ENCODE measurements around the gene FOXN1.

Gene FOXN1

GRCh38 chr17:28579526-28579925, 73.4 kb downstream of the FOXN1 start:
- no peak for TF ChIP-seq JUND (IDR thresholded peaks at IDR 0.05; ENCODE audit: low read depth)
- in situ Hi-C loops (cut with HindIII; ENCODE audit: low pct_unique_long_range_greater_than_20kb, low sequenced_read_pairs) = no loop called here
- DNase-seq (ENCODE audit: low read depth in 1 of 2, low spot score in 1 of 2) = no peak

- no peak for TF ChIP-seq JUND (IDR thresholded peaks at IDR 0.05; ENCODE audit: low read depth)
- in situ Hi-C loops (cut with HindIII; ENCODE audit: low pct_unique_long_range_greater_than_20kb, low sequenced_read_pairs) = no loop called here
- no peak for DNase-seq (ENCODE audit: low read depth in 1 of 2, low spot score in 1 of 2)
Measured at GRCh38 chr17:28580959-28581358, 74.8 kb downstream of the FOXN1 start.

DNA sequence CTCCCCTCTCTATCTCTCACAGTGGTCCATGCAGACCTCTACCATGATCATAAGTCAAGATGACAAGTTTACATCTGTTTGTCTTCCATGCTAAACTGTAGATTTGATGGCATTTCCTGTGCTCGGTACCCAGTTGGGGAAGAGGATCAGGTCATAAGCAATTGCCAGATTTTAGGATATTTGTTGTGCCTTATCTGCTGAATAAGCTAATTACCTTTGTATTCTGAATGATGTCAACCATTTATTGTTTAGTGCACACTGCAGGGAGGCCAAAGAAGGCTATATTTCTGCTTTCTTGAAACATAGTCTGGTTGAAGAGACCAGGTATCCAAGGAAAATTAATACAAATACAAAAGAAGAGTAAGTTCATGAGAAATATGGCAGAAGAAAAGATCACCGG, 76.4 kb downstream of the FOXN1 start:
- no peak for TF ChIP-seq JUND (IDR thresholded peaks at IDR 0.05; ENCODE audit: low read depth)
- in situ Hi-C loops (cut with HindIII; ENCODE audit: low pct_unique_long_range_greater_than_20kb, low sequenced_read_pairs) = no loop called here
- DNase-seq (ENCODE audit: low read depth in 1 of 2, low spot score in 1 of 2) = no peak

GRCh38 chr17:28584434-28584833, 78.3 kb downstream of the FOXN1 start:
- TF ChIP-seq JUND (IDR thresholded peaks at IDR 0.05; ENCODE audit: low read depth) = no peak
- DNase-seq (ENCODE audit: low read depth in 1 of 2, low spot score in 1 of 2) = no peak
- in situ Hi-C loops (cut with HindIII; ENCODE audit: low pct_unique_long_range_greater_than_20kb, low sequenced_read_pairs) = no loop called here

DNA sequence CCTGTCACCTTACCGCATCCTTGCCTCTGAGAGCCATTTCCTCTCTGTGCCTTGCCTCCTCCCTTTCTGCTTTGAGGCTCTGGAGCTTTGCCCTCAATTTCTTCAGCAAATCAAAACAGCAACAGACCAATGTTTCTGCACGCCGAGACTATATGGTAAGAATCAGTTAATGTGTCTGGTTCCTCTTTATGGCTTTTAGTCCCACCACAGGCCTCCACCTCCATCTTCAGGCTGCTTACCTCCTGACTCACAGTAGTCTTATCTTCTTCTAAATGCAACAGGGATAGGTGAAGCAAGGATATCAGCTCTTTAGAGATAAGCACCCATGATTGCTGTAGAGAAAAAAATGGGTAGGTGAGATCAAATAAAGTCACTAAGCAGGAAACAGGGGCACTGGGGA, 79.7 kb downstream of the FOXN1 start:
- in situ Hi-C loops (cut with HindIII; ENCODE audit: low pct_unique_long_range_greater_than_20kb, low sequenced_read_pairs) = no loop called here
- TF ChIP-seq JUND (IDR thresholded peaks at IDR 0.05; ENCODE audit: low read depth) = no peak
- DNase-seq (ENCODE audit: low read depth in 1 of 2, low spot score in 1 of 2) = no peak

Data from T47D (cell line).